PC-9 (cell line): ENCODE data around the gene NKX6-2.

Source experiments
- CTCF ChIP-seq: fragments of 200-600 bp; sonication (generic); conservative IDR thresholded peaks from 2 replicates; pipeline ENCODE4 v1.6.1; 2017; ENCODE audit warnings: mixed run types, antibody characterized with exemption, mild to moderate bottlenecking, moderate library complexity
- EZH2 ChIP-seq: fragments of 200-600 bp; sonication (generic); IDR thresholded peaks from 2 replicates; pipeline ENCODE4 v1.8.0; 2017; ENCODE audit warnings: antibody characterized with exemption, low read depth

- TF ChIP-seq CTCF (no peak), EZH2 (no peak)
These were observed 6.2 kb downstream of the NKX6-2 start for GRCh38 chr10:132779549-132780294.
